Osteocyte (in vitro differentiated cells): ENCODE measurements around the gene TLR9. TPM values are rescaled to one million over a fixed set of nuclear protein-coding genes. Genes with fewer than 3 reads are reported as not detected.

Experiments used
- DNase-seq: peaks from one replicate; pipeline ENCODE4 v3.0.0; 2021; ENCODE audit warnings: mixed read lengths; ENCODE audit not compliant: unreplicated experiment; ENCODE audit errors: extremely low spot score
- H3K27ac Mint-ChIP-seq: one replicate; pipeline ENCODE4 v1.8.0; 2021; ENCODE audit warnings: mild to moderate bottlenecking, mixed read lengths; ENCODE audit not compliant: unreplicated experiment
- H3K27me3 Mint-ChIP-seq: one replicate; pipeline ENCODE4 v1.8.0; 2021; ENCODE audit warnings: mixed read lengths; ENCODE audit not compliant: unreplicated experiment
- H3K36me3 Mint-ChIP-seq: one replicate; pipeline ENCODE4 v1.8.0; 2021; ENCODE audit warnings: mixed read lengths; ENCODE audit not compliant: unreplicated experiment
- H3K4me1 Mint-ChIP-seq: one replicate; pipeline ENCODE4 v1.8.0; 2021; ENCODE audit warnings: mixed read lengths; ENCODE audit not compliant: unreplicated experiment
- H3K4me3 Mint-ChIP-seq: one replicate; pipeline ENCODE4 v1.8.0; 2021; ENCODE audit warnings: mild to moderate bottlenecking, moderate library complexity, mixed read lengths; ENCODE audit not compliant: unreplicated experiment
- H3K9me3 Mint-ChIP-seq: one replicate; pipeline ENCODE4 v1.8.0; 2021; ENCODE audit warnings: mixed read lengths; ENCODE audit not compliant: unreplicated experiment
- CTCF ChIP-seq: fragments of 200-600 bp; sonication (generic); IDR thresholded peaks from 2 replicates; pipeline ENCODE4 v1.5.0; 2021; ENCODE audit warnings: antibody characterized with exemption, mild to moderate bottlenecking, moderate library complexity
- total RNA-seq: library from RNA; stranded (reverse); gene quantifications from 2 replicates; pipeline ENCODE4 v1.2.1, GENCODE V29; 2021

The TLR9 gene
- total RNA-seq, 1 donor from 2014 or later: not detected

DNA sequence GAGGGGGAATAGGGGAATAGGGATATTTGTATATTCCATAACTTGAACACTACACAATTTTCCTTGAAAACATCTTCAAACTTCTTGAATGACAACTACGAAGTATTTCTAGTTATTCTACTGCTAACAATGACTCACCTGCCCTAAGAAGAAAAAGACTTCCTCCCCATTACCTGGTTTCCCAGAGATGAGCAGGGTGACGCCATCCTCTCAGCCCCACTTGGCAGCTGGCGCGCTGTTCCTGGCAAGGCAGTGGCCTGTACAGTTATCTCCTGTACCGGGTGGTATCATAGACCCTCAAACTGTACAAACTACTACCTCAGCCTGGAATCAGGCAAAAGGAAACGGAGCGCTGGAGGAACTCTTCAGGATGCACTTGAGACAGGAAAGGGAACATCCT, 42.6 kb upstream of the TLR9 start:
- H3K9me3 Mint-ChIP-seq: no peaks in the 10 kb centered on the region
- peaks cover 48% of the 10 kb centered on the region for H3K36me3 Mint-ChIP-seq
- no peaks in the 10 kb centered on the region for H3K27me3 Mint-ChIP-seq
- no peak for TF ChIP-seq CTCF
- DNase-seq: no peak
- peaks cover 19% of the 10 kb centered on the region for H3K4me1 Mint-ChIP-seq
- no peak overlapping the region for H3K27ac Mint-ChIP-seq
- H3K4me3 Mint-ChIP-seq: no peak overlapping the region

- Mint-ChIP-seq H3K4me3 (no peak overlapping the region), H3K27me3 (no peaks in the 10 kb centered on the region), H3K27ac (no peak overlapping the region), H3K9me3 (no peaks in the 10 kb centered on the region), H3K36me3 (peaks cover 53% of the 10 kb centered on the region), H3K4me1 (no peaks in the 10 kb centered on the region)
- TF ChIP-seq CTCF: no peak
- no peak for DNase-seq
Observed at GRCh38 chr3:52265387-52265786, 39.9 kb upstream of the TLR9 start.

DNA sequence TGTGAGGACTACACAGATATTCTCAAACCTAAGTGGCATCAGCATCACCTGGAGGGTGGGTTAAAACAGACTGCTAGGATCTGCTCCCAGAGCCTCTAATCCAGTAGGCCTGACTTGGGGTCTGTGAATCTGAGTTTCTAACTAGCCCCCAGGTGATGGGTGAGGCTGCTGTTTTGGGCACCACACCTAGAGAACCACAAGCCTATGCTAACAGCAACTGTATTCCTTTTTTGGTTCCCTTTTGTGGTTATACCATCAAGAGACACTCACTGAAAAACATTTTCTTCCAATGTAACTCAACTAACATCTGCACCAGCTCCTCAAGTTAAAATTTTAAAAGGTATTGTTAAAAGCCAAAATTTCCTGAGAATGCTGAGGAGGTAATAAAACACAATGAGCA, 37.0 kb upstream of the TLR9 start:
- Mint-ChIP-seq H3K36me3 (peaks cover 69% of the 10 kb centered on the region), H3K27me3 (no peaks in the 10 kb centered on the region), H3K4me3 (no peak overlapping the region), H3K9me3 (no peaks in the 10 kb centered on the region), H3K4me1 (no peaks in the 10 kb centered on the region), H3K27ac (no peak overlapping the region)
- no peak for TF ChIP-seq CTCF
- no peak for DNase-seq

DNA sequence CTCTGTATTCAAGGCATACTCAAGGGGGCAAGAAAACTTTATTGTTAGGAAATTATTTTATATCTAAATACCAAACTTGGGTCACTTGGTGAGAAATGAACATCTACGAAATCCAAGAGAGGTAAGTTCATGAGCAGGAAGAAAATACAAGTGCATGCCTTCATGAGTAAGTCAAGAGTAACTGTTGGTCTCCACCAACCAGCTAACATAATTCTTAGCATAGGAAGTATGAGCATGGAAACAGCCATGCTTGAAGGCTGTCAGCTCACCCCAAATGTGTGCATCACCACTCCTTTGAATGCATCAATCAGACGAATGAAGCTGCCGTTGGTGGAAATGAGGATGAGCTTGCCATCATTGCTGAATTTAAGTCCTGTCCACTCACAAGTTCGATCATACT, 34.0 kb upstream of the TLR9 start:
- Mint-ChIP-seq H3K4me1 (no peaks in the 10 kb centered on the region), H3K4me3 (no peak overlapping the region), H3K27ac (no peak overlapping the region), H3K36me3 (peaks cover 70% of the 10 kb centered on the region), H3K27me3 (no peaks in the 10 kb centered on the region), H3K9me3 (no peaks in the 10 kb centered on the region)
- DNase-seq: no peak
- TF ChIP-seq CTCF: no peak

DNA sequence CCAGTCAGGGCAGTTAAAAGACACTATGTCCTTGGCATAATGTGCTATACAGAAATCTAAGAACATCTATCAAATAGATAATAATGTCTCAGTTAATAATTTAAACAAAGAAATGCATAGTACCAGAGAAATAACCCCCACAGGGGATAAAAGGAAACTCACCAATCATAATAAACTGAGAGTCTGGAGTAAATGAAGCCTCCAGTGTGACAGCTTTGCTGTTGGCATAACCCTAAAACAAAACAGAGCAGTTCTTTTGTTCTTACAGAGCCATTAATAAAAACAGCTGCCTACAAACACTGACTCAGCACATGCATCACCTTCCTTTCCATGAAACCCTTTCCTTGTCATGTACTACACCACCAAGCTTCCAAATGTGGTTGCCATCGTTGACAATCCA, 33.6 kb upstream of the TLR9 start:
- no peak overlapping the region for H3K27ac Mint-ChIP-seq
- H3K4me3 Mint-ChIP-seq: no peak overlapping the region
- no peaks in the 10 kb centered on the region for H3K4me1 Mint-ChIP-seq
- H3K9me3 Mint-ChIP-seq: no peaks in the 10 kb centered on the region
- TF ChIP-seq CTCF: no peak
- peaks cover 67% of the 10 kb centered on the region for H3K36me3 Mint-ChIP-seq
- no peak for DNase-seq
- H3K27me3 Mint-ChIP-seq: no peaks in the 10 kb centered on the region
